Stimulated activated CD8-positive, alpha-beta memory T cell treated with anti-CD3 and anti-CD28 coated beads, Interleukin-12 subunit alpha, Interleukin-12 subunit beta, amount 100 ng/mL, for 4 hours (primary cell): ENCODE data around the gene SMURF1.

Experiments used
- DNase-seq: peaks from one replicate; pipeline ENCODE4 v3.0.0-alpha.2; 2020; ENCODE audit warnings: low read depth

The SMURF1 gene

GRCh38 chr7:98988641-98989040 is 155.3 kb downstream of the SMURF1 start:
- DNase-seq = no peak

- DNase-seq = no peak
Observed at GRCh38 chr7:98985945-98986344, 158.0 kb downstream of the SMURF1 start.

- no peak for DNase-seq
Observed at GRCh38 chr7:98985406-98985805, 158.5 kb downstream of the SMURF1 start.

- no peak for DNase-seq
Observed at GRCh38 chr7:98984126-98984525, 159.8 kb downstream of the SMURF1 start.

- no peak for DNase-seq
Observed at GRCh38 chr7:98982686-98983085, 161.2 kb downstream of the SMURF1 start.

GRCh38 chr7:98981701-98982100 is 162.2 kb downstream of the SMURF1 start:
- DNase-seq = no peak

- DNase-seq = no peak
Observed at GRCh38 chr7:98978672-98979071, 165.2 kb downstream of the SMURF1 start.
